ENCODE results near the gene LAMA3. TPM values are rescaled to one million over a fixed set of nuclear protein-coding genes. Genes with fewer than 3 reads are reported as not detected.

LAMA3 gene
- total and polyA plus RNA-seq, 2 of the 13 experiments (the other 11 are each of a cell fraction or from before 2014, with no cell fraction given) = 0.45 to 2.2 TPM

DNA sequence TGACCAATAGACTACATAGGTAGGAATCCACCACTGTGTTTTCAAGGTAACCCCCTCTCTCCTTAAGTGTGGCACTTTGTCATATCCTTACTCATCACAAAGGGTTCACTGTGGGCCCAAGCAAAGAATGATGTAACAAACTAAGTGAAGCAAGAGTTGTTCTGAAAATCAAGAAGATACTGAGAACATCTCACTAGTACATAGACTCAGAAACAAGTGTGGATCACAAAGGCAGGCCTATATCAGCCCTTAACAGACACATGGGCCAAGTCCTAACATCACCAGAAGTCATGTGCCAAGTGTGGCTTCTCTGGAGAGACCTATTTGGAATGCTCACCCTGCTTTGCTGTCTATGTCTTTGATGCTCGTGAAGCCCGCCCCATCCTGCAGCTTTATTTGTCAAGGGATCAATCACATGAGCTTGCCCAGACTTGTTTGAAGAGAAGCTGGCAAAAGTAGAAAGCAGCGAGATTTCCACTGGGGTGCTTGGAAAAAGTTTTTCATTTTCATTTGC is 194.1 kb downstream of the LAMA3 start (continued):
- TF ChIP-seq ZNF558 (CRISPR knock-in tag; IDR thresholded peaks at IDR 0.05; ENCODE audit: borderline replicate concordance) (no peak), ZFP36 (IDR thresholded peaks at IDR 0.05; ENCODE audit: borderline replicate concordance, low read depth, low read length, partially characterized antibody) (no peak), IKZF1 (IDR thresholded peaks at IDR 0.05) (no peak), ZNF354B (CRISPR knock-in tag; IDR thresholded peaks at IDR 0.05) (no peak), ZNF296 (CRISPR knock-in tag; conservative IDR thresholded peaks at IDR 0.05) (no peak), PRPF4 (IDR thresholded peaks at IDR 0.05; ENCODE audit: low read depth, low read length, poor library complexity, severe bottlenecking) (no peak), ZKSCAN8 (CRISPR knock-in tag; IDR thresholded peaks at IDR 0.05; ENCODE audit: borderline replicate concordance) (no peak), BCL6 (CRISPR knock-in tag; IDR thresholded peaks at IDR 0.05) (0 out of 2 replicates have a peak, but pooled peaks have one; percentile 37), SP4 (CRISPR knock-in tag; IDR thresholded peaks at IDR 0.05) (no peak), STAG1 (CRISPR knock-in tag; IDR thresholded peaks at IDR 0.05) (no peak), CCAR2 (optimal IDR thresholded peaks at IDR 0.05; ENCODE audit: low read depth, low read length) (no peak)
- TF ChIP-seq, protein P1, sequence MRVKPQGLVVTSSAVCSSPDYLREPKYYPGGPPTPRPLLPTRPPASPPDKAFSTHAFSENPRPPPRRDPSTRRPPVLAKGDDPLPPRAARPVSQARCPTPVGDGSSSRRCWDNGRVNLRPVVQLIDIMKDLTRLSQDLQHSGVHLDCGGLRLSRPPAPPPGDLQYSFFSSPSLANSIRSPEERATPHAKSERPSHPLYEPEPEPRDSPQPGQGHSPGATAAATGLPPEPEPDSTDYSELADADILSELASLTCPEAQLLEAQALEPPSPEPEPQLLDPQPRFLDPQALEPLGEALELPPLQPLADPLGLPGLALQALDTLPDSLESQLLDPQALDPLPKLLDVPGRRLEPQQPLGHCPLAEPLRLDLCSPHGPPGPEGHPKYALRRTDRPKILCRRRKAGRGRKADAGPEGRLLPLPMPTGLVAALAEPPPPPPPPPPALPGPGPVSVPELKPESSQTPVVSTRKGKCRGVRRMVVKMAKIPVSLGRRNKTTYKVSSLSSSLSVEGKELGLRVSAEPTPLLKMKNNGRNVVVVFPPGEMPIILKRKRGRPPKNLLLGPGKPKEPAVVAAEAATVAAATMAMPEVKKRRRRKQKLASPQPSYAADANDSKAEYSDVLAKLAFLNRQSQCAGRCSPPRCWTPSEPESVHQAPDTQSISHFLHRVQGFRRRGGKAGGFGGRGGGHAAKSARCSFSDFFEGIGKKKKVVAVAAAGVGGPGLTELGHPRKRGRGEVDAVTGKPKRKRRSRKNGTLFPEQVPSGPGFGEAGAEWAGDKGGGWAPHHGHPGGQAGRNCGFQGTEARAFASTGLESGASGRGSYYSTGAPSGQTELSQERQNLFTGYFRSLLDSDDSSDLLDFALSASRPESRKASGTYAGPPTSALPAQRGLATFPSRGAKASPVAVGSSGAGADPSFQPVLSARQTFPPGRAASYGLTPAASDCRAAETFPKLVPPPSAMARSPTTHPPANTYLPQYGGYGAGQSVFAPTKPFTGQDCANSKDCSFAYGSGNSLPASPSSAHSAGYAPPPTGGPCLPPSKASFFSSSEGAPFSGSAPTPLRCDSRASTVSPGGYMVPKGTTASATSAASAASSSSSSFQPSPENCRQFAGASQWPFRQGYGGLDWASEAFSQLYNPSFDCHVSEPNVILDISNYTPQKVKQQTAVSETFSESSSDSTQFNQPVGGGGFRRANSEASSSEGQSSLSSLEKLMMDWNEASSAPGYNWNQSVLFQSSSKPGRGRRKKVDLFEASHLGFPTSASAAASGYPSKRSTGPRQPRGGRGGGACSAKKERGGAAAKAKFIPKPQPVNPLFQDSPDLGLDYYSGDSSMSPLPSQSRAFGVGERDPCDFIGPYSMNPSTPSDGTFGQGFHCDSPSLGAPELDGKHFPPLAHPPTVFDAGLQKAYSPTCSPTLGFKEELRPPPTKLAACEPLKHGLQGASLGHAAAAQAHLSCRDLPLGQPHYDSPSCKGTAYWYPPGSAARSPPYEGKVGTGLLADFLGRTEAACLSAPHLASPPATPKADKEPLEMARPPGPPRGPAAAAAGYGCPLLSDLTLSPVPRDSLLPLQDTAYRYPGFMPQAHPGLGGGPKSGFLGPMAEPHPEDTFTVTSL (CRISPR knock-in tag; IDR thresholded peaks at IDR 0.05; ENCODE audit: borderline replicate concordance) = no peak
- TF ChIP-seq, protein P2, sequence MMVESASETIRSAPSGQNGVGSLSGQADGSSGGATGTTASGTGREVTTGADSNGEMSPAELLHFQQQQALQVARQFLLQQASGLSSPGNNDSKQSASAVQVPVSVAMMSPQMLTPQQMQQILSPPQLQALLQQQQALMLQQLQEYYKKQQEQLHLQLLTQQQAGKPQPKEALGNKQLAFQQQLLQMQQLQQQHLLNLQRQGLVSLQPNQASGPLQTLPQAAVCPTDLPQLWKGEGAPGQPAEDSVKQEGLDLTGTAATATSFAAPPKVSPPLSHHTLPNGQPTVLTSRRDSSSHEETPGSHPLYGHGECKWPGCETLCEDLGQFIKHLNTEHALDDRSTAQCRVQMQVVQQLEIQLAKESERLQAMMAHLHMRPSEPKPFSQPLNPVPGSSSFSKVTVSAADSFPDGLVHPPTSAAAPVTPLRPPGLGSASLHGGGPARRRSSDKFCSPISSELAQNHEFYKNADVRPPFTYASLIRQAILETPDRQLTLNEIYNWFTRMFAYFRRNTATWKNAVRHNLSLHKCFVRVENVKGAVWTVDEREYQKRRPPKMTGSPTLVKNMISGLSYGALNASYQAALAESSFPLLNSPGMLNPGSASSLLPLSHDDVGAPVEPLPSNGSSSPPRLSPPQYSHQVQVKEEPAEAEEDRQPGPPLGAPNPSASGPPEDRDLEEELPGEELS (CRISPR knock-in tag; IDR thresholded peaks at IDR 0.05) = 0 out of 2 replicates have a peak, but pooled peaks have one; percentile 27
- TF ChIP-seq, protein P3, sequence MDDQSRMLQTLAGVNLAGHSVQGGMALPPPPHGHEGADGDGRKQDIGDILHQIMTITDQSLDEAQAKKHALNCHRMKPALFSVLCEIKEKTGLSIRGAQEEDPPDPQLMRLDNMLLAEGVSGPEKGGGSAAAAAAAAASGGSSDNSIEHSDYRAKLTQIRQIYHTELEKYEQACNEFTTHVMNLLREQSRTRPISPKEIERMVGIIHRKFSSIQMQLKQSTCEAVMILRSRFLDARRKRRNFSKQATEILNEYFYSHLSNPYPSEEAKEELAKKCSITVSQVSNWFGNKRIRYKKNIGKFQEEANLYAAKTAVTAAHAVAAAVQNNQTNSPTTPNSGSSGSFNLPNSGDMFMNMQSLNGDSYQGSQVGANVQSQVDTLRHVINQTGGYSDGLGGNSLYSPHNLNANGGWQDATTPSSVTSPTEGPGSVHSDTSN (CRISPR knock-in tag; IDR thresholded peaks at IDR 0.05; ENCODE audit: borderline replicate concordance) = no peak
- TF ChIP-seq, protein P4, sequence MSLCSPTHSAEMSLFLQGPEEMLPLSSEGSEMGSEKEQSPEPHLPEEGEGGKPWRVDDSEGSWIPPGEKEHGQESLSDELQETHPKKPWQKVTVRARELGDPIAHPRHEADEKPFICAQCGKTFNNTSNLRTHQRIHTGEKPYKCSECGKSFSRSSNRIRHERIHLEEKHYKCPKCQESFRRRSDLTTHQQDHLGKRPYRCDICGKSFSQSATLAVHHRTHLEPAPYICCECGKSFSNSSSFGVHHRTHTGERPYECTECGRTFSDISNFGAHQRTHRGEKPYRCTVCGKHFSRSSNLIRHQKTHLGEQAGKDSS (CRISPR knock-in tag; IDR thresholded peaks at IDR 0.05; ENCODE audit: borderline replicate concordance, low read depth) = no peak
- TF ChIP-seq, protein P5, sequence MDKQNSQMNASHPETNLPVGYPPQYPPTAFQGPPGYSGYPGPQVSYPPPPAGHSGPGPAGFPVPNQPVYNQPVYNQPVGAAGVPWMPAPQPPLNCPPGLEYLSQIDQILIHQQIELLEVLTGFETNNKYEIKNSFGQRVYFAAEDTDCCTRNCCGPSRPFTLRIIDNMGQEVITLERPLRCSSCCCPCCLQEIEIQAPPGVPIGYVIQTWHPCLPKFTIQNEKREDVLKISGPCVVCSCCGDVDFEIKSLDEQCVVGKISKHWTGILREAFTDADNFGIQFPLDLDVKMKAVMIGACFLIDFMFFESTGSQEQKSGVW (CRISPR knock-in tag; IDR thresholded peaks at IDR 0.05; ENCODE audit: borderline replicate concordance) = no peak
- TF ChIP-seq, protein P6, sequence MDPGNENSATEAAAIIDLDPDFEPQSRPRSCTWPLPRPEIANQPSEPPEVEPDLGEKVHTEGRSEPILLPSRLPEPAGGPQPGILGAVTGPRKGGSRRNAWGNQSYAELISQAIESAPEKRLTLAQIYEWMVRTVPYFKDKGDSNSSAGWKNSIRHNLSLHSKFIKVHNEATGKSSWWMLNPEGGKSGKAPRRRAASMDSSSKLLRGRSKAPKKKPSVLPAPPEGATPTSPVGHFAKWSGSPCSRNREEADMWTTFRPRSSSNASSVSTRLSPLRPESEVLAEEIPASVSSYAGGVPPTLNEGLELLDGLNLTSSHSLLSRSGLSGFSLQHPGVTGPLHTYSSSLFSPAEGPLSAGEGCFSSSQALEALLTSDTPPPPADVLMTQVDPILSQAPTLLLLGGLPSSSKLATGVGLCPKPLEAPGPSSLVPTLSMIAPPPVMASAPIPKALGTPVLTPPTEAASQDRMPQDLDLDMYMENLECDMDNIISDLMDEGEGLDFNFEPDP (CRISPR knock-in tag; conservative IDR thresholded peaks at IDR 0.05) = 0 out of 2 replicates have a peak, but pooled peaks have one; percentile 46
